Measurements from ENCODE around the gene RPL9. TPM values are rescaled to one million over a fixed set of nuclear protein-coding genes. Genes with fewer than 3 reads are reported as not detected.

RPL9 gene
- total and polyA plus RNA-seq, 2 of the 13 experiments (the other 11 are each of a cell fraction or from before 2014, with no cell fraction given): 993 to 2,148 TPM

DNA sequence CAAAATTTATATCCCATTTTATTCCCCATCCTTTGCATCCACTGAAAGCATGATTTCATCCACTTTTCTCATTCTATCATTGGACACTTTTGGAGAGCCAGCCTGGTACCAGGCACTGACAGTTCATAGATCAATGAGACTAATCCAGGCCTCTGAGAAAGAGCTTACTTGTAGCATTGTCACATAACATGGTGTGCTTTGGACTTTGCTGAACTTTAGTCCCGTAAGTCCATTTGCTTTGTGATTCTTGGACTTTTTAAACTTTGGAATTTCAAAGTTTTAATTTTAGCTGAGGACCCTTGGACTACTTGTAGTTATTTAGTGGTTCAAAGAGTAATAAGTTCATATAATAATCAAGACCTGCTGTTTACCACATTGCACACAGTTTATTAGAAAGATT, 11.7 kb upstream of the RPL9 start (continued):
- peak; percentile 77 for TF ChIP-seq HNF4G (IDR thresholded peaks at IDR 0.05; ENCODE audit: borderline replicate concordance, low read depth, low read length)
- TF ChIP-seq HNF4G (CRISPR knock-in tag; IDR thresholded peaks at IDR 0.05; ENCODE audit: borderline replicate concordance, low read depth): peak; percentile 36; the same call in 1 of the 2 replicates
- TF ChIP-seq ZMYM2 (CRISPR knock-in tag; IDR thresholded peaks at IDR 0.05): 0 out of 2 replicates have a peak, but pooled peaks have one; percentile 69
- TF ChIP-seq, protein P1, sequence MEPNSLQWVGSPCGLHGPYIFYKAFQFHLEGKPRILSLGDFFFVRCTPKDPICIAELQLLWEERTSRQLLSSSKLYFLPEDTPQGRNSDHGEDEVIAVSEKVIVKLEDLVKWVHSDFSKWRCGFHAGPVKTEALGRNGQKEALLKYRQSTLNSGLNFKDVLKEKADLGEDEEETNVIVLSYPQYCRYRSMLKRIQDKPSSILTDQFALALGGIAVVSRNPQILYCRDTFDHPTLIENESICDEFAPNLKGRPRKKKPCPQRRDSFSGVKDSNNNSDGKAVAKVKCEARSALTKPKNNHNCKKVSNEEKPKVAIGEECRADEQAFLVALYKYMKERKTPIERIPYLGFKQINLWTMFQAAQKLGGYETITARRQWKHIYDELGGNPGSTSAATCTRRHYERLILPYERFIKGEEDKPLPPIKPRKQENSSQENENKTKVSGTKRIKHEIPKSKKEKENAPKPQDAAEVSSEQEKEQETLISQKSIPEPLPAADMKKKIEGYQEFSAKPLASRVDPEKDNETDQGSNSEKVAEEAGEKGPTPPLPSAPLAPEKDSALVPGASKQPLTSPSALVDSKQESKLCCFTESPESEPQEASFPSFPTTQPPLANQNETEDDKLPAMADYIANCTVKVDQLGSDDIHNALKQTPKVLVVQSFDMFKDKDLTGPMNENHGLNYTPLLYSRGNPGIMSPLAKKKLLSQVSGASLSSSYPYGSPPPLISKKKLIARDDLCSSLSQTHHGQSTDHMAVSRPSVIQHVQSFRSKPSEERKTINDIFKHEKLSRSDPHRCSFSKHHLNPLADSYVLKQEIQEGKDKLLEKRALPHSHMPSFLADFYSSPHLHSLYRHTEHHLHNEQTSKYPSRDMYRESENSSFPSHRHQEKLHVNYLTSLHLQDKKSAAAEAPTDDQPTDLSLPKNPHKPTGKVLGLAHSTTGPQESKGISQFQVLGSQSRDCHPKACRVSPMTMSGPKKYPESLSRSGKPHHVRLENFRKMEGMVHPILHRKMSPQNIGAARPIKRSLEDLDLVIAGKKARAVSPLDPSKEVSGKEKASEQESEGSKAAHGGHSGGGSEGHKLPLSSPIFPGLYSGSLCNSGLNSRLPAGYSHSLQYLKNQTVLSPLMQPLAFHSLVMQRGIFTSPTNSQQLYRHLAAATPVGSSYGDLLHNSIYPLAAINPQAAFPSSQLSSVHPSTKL (CRISPR knock-in tag; IDR thresholded peaks at IDR 0.05): peak; percentile 48; the same call in 1 of the 2 replicates
- TF ChIP-seq, protein P2, sequence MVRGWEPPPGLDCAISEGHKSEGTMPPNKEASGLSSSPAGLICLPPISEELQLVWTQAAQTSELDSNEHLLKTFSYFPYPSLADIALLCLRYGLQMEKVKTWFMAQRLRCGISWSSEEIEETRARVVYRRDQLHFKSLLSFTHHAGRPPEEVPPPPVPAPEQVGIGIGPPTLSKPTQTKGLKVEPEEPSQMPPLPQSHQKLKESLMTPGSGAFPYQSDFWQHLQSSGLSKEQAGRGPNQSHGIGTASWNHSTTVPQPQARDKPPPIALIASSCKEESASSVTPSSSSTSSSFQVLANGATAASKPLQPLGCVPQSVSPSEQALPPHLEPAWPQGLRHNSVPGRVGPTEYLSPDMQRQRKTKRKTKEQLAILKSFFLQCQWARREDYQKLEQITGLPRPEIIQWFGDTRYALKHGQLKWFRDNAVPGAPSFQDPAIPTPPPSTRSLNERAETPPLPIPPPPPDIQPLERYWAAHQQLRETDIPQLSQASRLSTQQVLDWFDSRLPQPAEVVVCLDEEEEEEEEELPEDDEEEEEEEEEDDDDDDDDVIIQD (CRISPR knock-in tag; IDR thresholded peaks at IDR 0.05; ENCODE audit: low read depth): peak; percentile 62; the same call in 1 of the 2 replicates
- TF ChIP-seq RARA (CRISPR knock-in tag; IDR thresholded peaks at IDR 0.05): peak; percentile 33; the same call in 1 of the 2 replicates
- TF ChIP-seq, protein P3, sequence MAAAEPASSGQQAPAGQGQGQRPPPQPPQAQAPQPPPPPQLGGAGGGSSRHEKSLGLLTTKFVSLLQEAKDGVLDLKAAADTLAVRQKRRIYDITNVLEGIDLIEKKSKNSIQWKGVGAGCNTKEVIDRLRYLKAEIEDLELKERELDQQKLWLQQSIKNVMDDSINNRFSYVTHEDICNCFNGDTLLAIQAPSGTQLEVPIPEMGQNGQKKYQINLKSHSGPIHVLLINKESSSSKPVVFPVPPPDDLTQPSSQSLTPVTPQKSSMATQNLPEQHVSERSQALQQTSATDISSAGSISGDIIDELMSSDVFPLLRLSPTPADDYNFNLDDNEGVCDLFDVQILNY (CRISPR knock-in tag; conservative IDR thresholded peaks at IDR 0.05): no peak
- TF ChIP-seq GATA4 (IDR thresholded peaks at IDR 0.05; ENCODE audit: borderline replicate concordance, low read depth): no peak
- peak; percentile 63; the same call in 1 of the 2 replicates for TF ChIP-seq POGZ (CRISPR knock-in tag; IDR thresholded peaks at IDR 0.05)
- TF ChIP-seq, protein P4, sequence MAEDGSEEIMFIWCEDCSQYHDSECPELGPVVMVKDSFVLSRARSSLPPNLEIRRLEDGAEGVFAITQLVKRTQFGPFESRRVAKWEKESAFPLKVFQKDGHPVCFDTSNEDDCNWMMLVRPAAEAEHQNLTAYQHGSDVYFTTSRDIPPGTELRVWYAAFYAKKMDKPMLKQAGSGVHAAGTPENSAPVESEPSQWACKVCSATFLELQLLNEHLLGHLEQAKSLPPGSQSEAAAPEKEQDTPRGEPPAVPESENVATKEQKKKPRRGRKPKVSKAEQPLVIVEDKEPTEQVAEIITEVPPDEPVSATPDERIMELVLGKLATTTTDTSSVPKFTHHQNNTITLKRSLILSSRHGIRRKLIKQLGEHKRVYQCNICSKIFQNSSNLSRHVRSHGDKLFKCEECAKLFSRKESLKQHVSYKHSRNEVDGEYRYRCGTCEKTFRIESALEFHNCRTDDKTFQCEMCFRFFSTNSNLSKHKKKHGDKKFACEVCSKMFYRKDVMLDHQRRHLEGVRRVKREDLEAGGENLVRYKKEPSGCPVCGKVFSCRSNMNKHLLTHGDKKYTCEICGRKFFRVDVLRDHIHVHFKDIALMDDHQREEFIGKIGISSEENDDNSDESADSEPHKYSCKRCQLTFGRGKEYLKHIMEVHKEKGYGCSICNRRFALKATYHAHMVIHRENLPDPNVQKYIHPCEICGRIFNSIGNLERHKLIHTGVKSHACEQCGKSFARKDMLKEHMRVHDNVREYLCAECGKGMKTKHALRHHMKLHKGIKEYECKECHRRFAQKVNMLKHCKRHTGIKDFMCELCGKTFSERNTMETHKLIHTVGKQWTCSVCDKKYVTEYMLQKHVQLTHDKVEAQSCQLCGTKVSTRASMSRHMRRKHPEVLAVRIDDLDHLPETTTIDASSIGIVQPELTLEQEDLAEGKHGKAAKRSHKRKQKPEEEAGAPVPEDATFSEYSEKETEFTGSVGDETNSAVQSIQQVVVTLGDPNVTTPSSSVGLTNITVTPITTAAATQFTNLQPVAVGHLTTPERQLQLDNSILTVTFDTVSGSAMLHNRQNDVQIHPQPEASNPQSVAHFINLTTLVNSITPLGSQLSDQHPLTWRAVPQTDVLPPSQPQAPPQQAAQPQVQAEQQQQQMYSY (CRISPR knock-in tag; IDR thresholded peaks at IDR 0.05): no peak

Data from HepG2 (cell line).